Activated CD8-positive, alpha-beta T cell treated with anti-CD3 and anti-CD28 coated beads, Interleukin-2, amount 10 ng/mL, durations not matched to agents 7 days and 5 days (primary cell): ENCODE data around the gene SLC16A5. TPM values are rescaled to one million over a fixed set of nuclear protein-coding genes. Genes with fewer than 3 reads are reported as not detected.
"Not testable (repeated sequence)": the region's sequence is repeated elsewhere in the genome, so short reads cannot be mapped to it uniquely, and the experiment has no call there.

ENCODE experiments used
- ATAC-seq: fragments of 150-1000 bp; cut with Tn5 transposase; one replicate; pipeline ENCODE4 v1.10.0; 2021; ENCODE audit warnings: moderate library complexity
- CTCF ChIA-PET: fragments of 350-600 bp; sonication (Branson Sonifier 250); formaldehyde crosslinking; loops from one replicate; lab custom pipeline; 2021; ENCODE audit warnings: antibody characterized with exemption; lab: Charles Lee
- POLR2A ChIA-PET: fragments of 350-600 bp; sonication (Branson Sonifier 250); formaldehyde crosslinking; loops from one replicate; lab custom pipeline; 2021; ENCODE audit warnings: antibody characterized with exemption; lab: Charles Lee
- DNase-seq: peaks from one replicate; pipeline ENCODE4 v3.0.0-alpha.2; 2020
- H3K27ac Mint-ChIP-seq: one replicate; pipeline ENCODE4 v1.8.0; 2021; ENCODE audit warnings: mild to moderate bottlenecking, mixed read lengths
- H3K27me3 Mint-ChIP-seq: one replicate; pipeline ENCODE4 v1.8.0; 2021; ENCODE audit warnings: low read depth, mixed read lengths
- H3K36me3 Mint-ChIP-seq: one replicate; pipeline ENCODE4 v1.8.0; 2021; ENCODE audit warnings: low read depth, mixed read lengths
- H3K4me1 Mint-ChIP-seq: one replicate; pipeline ENCODE4 v1.8.0; 2021; ENCODE audit warnings: low read depth, mixed read lengths
- H3K4me3 Mint-ChIP-seq: one replicate; pipeline ENCODE4 v1.8.0; 2021; ENCODE audit warnings: mild to moderate bottlenecking, mixed read lengths
- H3K9me3 Mint-ChIP-seq: one replicate; pipeline ENCODE4 v1.8.0; 2022; ENCODE audit warnings: mixed read lengths; ENCODE audit not compliant: insufficient read depth
- total RNA-seq, 2 experiments: library from RNA; stranded (reverse); gene quantifications; one replicate each; pipeline ENCODE4 v1.2.3, GENCODE V29; 2021

The SLC16A5 gene
- total RNA-seq, 2 experiments from 2014 or later = 4.6 to 5.4 TPM

- Mint-ChIP-seq H3K4me3 (no peak overlapping the region), H3K27me3 (no peaks in the 10 kb centered on the region), H3K9me3 (no peaks in the 10 kb centered on the region), H3K36me3 (peaks cover 26% of the 10 kb centered on the region), H3K4me1 (peaks cover 46% of the 10 kb centered on the region), H3K27ac (peak overlapping the region; percentile 65)
- ATAC-seq (no peak), DNase-seq (no peak)
- ChIA-PET CTCF (no interaction called here), POLR2A (no interaction called here)
Measured at GRCh38 chr17:75064867-75065561, 22.7 kb upstream of the SLC16A5 start.

GRCh38 chr17:75065562-75066151, 22.1 kb upstream of the SLC16A5 start:
- Mint-ChIP-seq H3K4me1 (peaks cover 46% of the 10 kb centered on the region), H3K36me3 (peaks cover 25% of the 10 kb centered on the region), H3K4me3 (no peak overlapping the region), H3K27me3 (no peaks in the 10 kb centered on the region), H3K27ac (peak overlapping the region; percentile 65), H3K9me3 (no peaks in the 10 kb centered on the region)
- ChIA-PET CTCF (no interaction called here), POLR2A (no interaction called here)
- DNase-seq (no peak), ATAC-seq (no peak)

- no peaks in the 10 kb centered on the region for H3K9me3 Mint-ChIP-seq
- peaks cover 16% of the 10 kb centered on the region for H3K36me3 Mint-ChIP-seq
- POLR2A ChIA-PET = interaction anchor here (1.0 to 1.2 kb wide), 3 partner anchors 8 to 193 kb away, joined by 3 to 6 read pairs (median 4); no protein-coding TSS in a partner anchor
- peak overlapping the region; percentile 92 for H3K27ac Mint-ChIP-seq
- H3K27me3 Mint-ChIP-seq = no peaks in the 10 kb centered on the region
- ATAC-seq (peak; percentile 83), DNase-seq (peak; percentile 66)
- CTCF ChIA-PET = interaction anchor here (0.7 to 2.3 kb wide), 11 partner anchors 8 to 565 kb away, joined by 3 to 8 read pairs (median 4); partner anchors contain the start of genes ATP5PD, KCTD2, MRPL58 and NT5C
- peaks cover 38% of the 10 kb centered on the region for H3K4me1 Mint-ChIP-seq
- peak overlapping the region; percentile 43 for H3K4me3 Mint-ChIP-seq
Measured at GRCh38 chr17:75067856-75068255, 19.9 kb upstream of the SLC16A5 start.

- peaks cover 11% of the 10 kb centered on the region for H3K36me3 Mint-ChIP-seq
- no peaks in the 10 kb centered on the region for H3K9me3 Mint-ChIP-seq
- DNase-seq (no peak), ATAC-seq (no peak)
- peaks cover 38% of the 10 kb centered on the region for H3K4me1 Mint-ChIP-seq
- H3K4me3 Mint-ChIP-seq = no peak overlapping the region
- peak overlapping the region; percentile 80 for H3K27ac Mint-ChIP-seq
- CTCF ChIA-PET = interaction anchor here (1.0 to 2.3 kb wide), 9 partner anchors 8 to 564 kb away, joined by 3 to 13 read pairs (median 5); partner anchors contain the start of gene MRPL58
- POLR2A ChIA-PET = interaction anchor here (1.5 kb wide), 1 partner anchor 19 kb away, joined by 4 read pairs; the partner anchor contains the start of gene SLC16A5
- no peaks in the 10 kb centered on the region for H3K27me3 Mint-ChIP-seq
Measured at GRCh38 chr17:75068750-75069149, 19.0 kb upstream of the SLC16A5 start.

GRCh38 chr17:75069783-75070182, 18.0 kb upstream of the SLC16A5 start:
- H3K9me3 Mint-ChIP-seq = no peaks in the 10 kb centered on the region
- CTCF ChIA-PET = interaction anchor here (1.0 to 2.3 kb wide), 9 partner anchors 9 to 133 kb away, joined by 3 to 13 read pairs (median 5); partner anchors contain the start of gene ARMC7
- H3K27ac Mint-ChIP-seq = peak overlapping the region; percentile 68
- POLR2A ChIA-PET = interaction anchor here (0.6 to 1.5 kb wide), 2 partner anchors 18 to 44 kb away, joined by 4 read pairs; partner anchors contain the start of gene SLC16A5
- no peak overlapping the region for H3K4me3 Mint-ChIP-seq
- ATAC-seq = no peak
- H3K27me3 Mint-ChIP-seq = no peaks in the 10 kb centered on the region
- no peak for DNase-seq
- H3K36me3 Mint-ChIP-seq = peaks cover 2% of the 10 kb centered on the region
- H3K4me1 Mint-ChIP-seq = peaks cover 38% of the 10 kb centered on the region

- not testable (repeated sequence) for H3K27ac Mint-ChIP-seq, H3K9me3 Mint-ChIP-seq, H3K36me3 Mint-ChIP-seq, DNase-seq, ATAC-seq, H3K4me3 Mint-ChIP-seq, H3K27me3 Mint-ChIP-seq
- ChIA-PET CTCF (interaction anchor here (0.7 to 3.1 kb wide), 7 partner anchors 9 to 130 kb away, joined by 3 to 11 read pairs (median 4); partner anchors contain the start of genes ARMC7 and SLC16A5), POLR2A (interaction anchor here (0.6 kb wide), 1 partner anchor 87 kb away, joined by 3 read pairs; no protein-coding TSS in a partner anchor)
- peaks cover 21% of the 10 kb centered on the region for H3K4me1 Mint-ChIP-seq
Measured at GRCh38 chr17:75071478-75072271, 16.1 kb upstream of the SLC16A5 start.

GRCh38 chr17:75072909-75073308, 14.8 kb upstream of the SLC16A5 start:
- H3K4me1 Mint-ChIP-seq = peaks cover 20% of the 10 kb centered on the region
- H3K9me3 Mint-ChIP-seq, DNase-seq, H3K27ac Mint-ChIP-seq, POLR2A ChIA-PET, H3K36me3 Mint-ChIP-seq, H3K4me3 Mint-ChIP-seq, H3K27me3 Mint-ChIP-seq, ATAC-seq: not testable (repeated sequence)
- CTCF ChIA-PET = interaction anchor here (1.0 to 3.1 kb wide), 4 partner anchors 13 to 168 kb away, joined by 3 to 11 read pairs (median 4); no protein-coding TSS in a partner anchor

GRCh38 chr17:75073618-75074047, 14.1 kb upstream of the SLC16A5 start:
- ATAC-seq (no peak), DNase-seq (no peak)
- no peak overlapping the region for H3K27ac Mint-ChIP-seq
- POLR2A ChIA-PET = interaction anchor here (0.6 kb wide), 1 partner anchor 42 kb away, joined by 4 read pairs; no protein-coding TSS in a partner anchor
- H3K4me3 Mint-ChIP-seq = no peak overlapping the region
- CTCF ChIA-PET = interaction anchor here (1.0 to 3.1 kb wide), 2 partner anchors 13 to 167 kb away, joined by 4 to 11 read pairs; no protein-coding TSS in a partner anchor
- H3K36me3 Mint-ChIP-seq = no peaks in the 10 kb centered on the region
- no peaks in the 10 kb centered on the region for H3K9me3 Mint-ChIP-seq
- H3K27me3 Mint-ChIP-seq = no peaks in the 10 kb centered on the region
- H3K4me1 Mint-ChIP-seq = peaks cover 20% of the 10 kb centered on the region

GRCh38 chr17:75074532-75074931, 13.2 kb upstream of the SLC16A5 start:
- Mint-ChIP-seq H3K27me3 (no peaks in the 10 kb centered on the region), H3K36me3 (no peaks in the 10 kb centered on the region), H3K27ac (no peak overlapping the region), H3K4me1 (peaks cover 23% of the 10 kb centered on the region), H3K9me3 (no peaks in the 10 kb centered on the region), H3K4me3 (no peak overlapping the region)
- ATAC-seq (no peak), DNase-seq (no peak)
- POLR2A ChIA-PET = no interaction called here
- CTCF ChIA-PET = no interaction called here

GRCh38 chr17:75075597-75076336, 12.0 kb upstream of the SLC16A5 start:
- Mint-ChIP-seq H3K36me3 (no peaks in the 10 kb centered on the region), H3K4me3 (no peak overlapping the region), H3K27ac (no peak overlapping the region), H3K9me3 (no peaks in the 10 kb centered on the region), H3K4me1 (peaks cover 25% of the 10 kb centered on the region), H3K27me3 (no peaks in the 10 kb centered on the region)
- CTCF ChIA-PET = interaction anchor here (1.4 to 1.9 kb wide), 4 partner anchors 8 to 63 kb away, joined by 3 to 6 read pairs (median 6); partner anchors contain the start of gene MRPL58
- POLR2A ChIA-PET = interaction anchor here (0.8 to 1.0 kb wide), 2 partner anchors 8 to 20 kb away, joined by 3 to 4 read pairs; no protein-coding TSS in a partner anchor
- no peak for ATAC-seq
- no peak for DNase-seq
